HepG2 (cell line): ENCODE results near the gene ZSWIM6. TPM values are rescaled to one million over a fixed set of nuclear protein-coding genes. Genes with fewer than 3 reads are reported as not detected.

Experiments used
- ATAC-seq: fragments of 200-7000 bp; cut with Tn5 transposase; 3 replicates; pipeline ENCODE4 v1.9.1; 2020; ENCODE audit warnings: mild to moderate bottlenecking, moderate library complexity
- BruUV-seq: library from RNA; stranded (reverse); fragments of 400-500 nt; replicated peaks from 2 replicates; lab custom pipeline; 2021; lab: Mats Ljungman, UMichigan
- CTCF ChIA-PET: fragments of 300-600 bp; formaldehyde crosslinking; extraction: SDS; loops from one replicate; lab custom pipeline; 2021; ENCODE audit warnings: low total read pairs, inconsistent platforms, low intra/inter-chr PET ratio; lab: Yijun Ruan, JAX
- POLR2A ChIA-PET: fragments of 350-600 bp; sonication (Branson Sonifier 250); formaldehyde crosslinking; loops from one replicate; lab custom pipeline; 2020; ENCODE audit warnings: antibody characterized with exemption, inconsistent platforms; lab: Yijun Ruan, JAX
- DNase-seq: peaks from one replicate; pipeline ENCODE4 v3.0.0-alpha.2; 2015; ENCODE audit warnings: low spot score
- FAIRE-seq: peaks from 3 replicates; lab custom pipeline; 2011; peaks lifted over from hg19 to GRCh38; lab: Jason Lieb, UNC
- H2AFZ ChIP-seq: one replicate; pipeline ENCODE4 v1.6.1; 2011; ENCODE audit warnings: low read length, inconsistent platforms
- H3K27ac ChIP-seq: fragments of 300-600 bp; 3 replicates; pipeline ENCODE4 v1.8.0; 2011; ENCODE audit warnings: mixed run types, mild to moderate bottlenecking, mixed read lengths, low read length, inconsistent platforms; ENCODE audit not compliant: insufficient read depth; ENCODE audit errors: extremely low read length
- H3K27me3 ChIP-seq, 2 experiments: fragments of 200-600 bp in 1 of 2; 2 replicates in 1 of 2; 3 replicates in 1 of 2; pipeline versions ENCODE4 v1.6.0 to v1.8.0; 2011; ENCODE audit warnings: low read length in 2 of 2, mild to moderate bottlenecking in 2 of 2, moderate library complexity in 2 of 2, inconsistent platforms in 1 of 2; ENCODE audit not compliant: insufficient read depth in 2 of 2, control insufficient read depth in 1 of 2
- H3K36me3 ChIP-seq, 2 experiments: fragments of 200-600 bp in 1 of 2; replicated peaks in 1 of 2; 2 replicates in 1 of 2; 3 replicates in 1 of 2; pipeline versions ENCODE4 v1.5.1 to v1.8.0; 2011; ENCODE audit warnings: low read length in 2 of 2, inconsistent platforms in 1 of 2; ENCODE audit not compliant: insufficient read depth in 2 of 2, control insufficient read depth in 1 of 2
- H3K4me1 ChIP-seq: 2 replicates; pipeline ENCODE4 v1.5.1; 2012; ENCODE audit warnings: low read length, inconsistent platforms; ENCODE audit not compliant: insufficient read depth
- H3K4me2 ChIP-seq: 2 replicates; pipeline ENCODE4 v1.6.0; 2011; ENCODE audit warnings: low read depth, low read length, inconsistent platforms
- H3K4me3 ChIP-seq, 3 experiments: fragments of 200-600 bp in 1 of 3; sonication (generic), shearing (Covaris generic) in 1 of 3; replicated peaks in 1 of 3; 2 replicates each; pipeline ENCODE4 v1.5.1; 2011 to 2016; ENCODE audit warnings: low read length in 3 of 3, inconsistent platforms in 2 of 3, low read depth in 2 of 3, mild to moderate bottlenecking in 2 of 3, control low read depth in 1 of 3, mixed read lengths in 1 of 3; ENCODE audit not compliant: insufficient read depth in 1 of 3
- H3K79me2 ChIP-seq: one replicate; pipeline ENCODE4 v1.6.1; 2011; ENCODE audit warnings: low read length, inconsistent platforms; ENCODE audit not compliant: insufficient read depth
- H3K9ac ChIP-seq: 2 replicates; pipeline ENCODE4 v1.6.0; 2011; ENCODE audit warnings: mild to moderate bottlenecking, low read depth, low read length, inconsistent platforms; ENCODE audit not compliant: insufficient read depth
- H3K9me3 ChIP-seq: 2 replicates; pipeline ENCODE4 v1.5.1; 2012; ENCODE audit warnings: mild to moderate bottlenecking, low read length
- H4K20me1 ChIP-seq: 2 replicates; pipeline ENCODE4 v1.6.0; 2011; ENCODE audit warnings: inconsistent platforms, mild to moderate bottlenecking, low read length, moderate library complexity; ENCODE audit not compliant: insufficient read depth
- MED8 ChIP-seq: sonication (generic); formaldehyde crosslinking; IDR thresholded peaks from 2 replicates; pipeline ENCODE4 v1.8.1; 2023; ENCODE audit warnings: mild to moderate bottlenecking, missing genetic modification reagents; ENCODE audit not compliant: insufficient replicate concordance
- MLLT10 ChIP-seq: sonication (generic); formaldehyde crosslinking; IDR thresholded peaks from 2 replicates; pipeline ENCODE4 v1.4.0; 2020; ENCODE audit warnings: missing genetic modification reagents
- ZNF251 ChIP-seq: sonication (generic); formaldehyde crosslinking; IDR thresholded peaks from 2 replicates; pipeline ENCODE4 v1.9.0; 2021; ENCODE audit warnings: mild to moderate bottlenecking, missing genetic modification reagents
- ZNF547 ChIP-seq: sonication (generic); formaldehyde crosslinking; IDR thresholded peaks from 2 replicates; pipeline ENCODE4 v1.5.1; 2020; ENCODE audit warnings: mild to moderate bottlenecking, missing genetic modification reagents
- WGBS: methylation state at CpG from one replicate; pipeline ENCODE4 v1.1.6; 2017; ENCODE audit warnings: low lambda C conversion rate; 5-methylcytosine and 5-hydroxymethylcytosine counted together
- in situ Hi-C: cut with HindIII; loops from 2 replicates; pipeline ENCODE4 v1.10.0; 2017; ENCODE audit warnings: low pct_unique_long_range_greater_than_20kb; ENCODE audit not compliant: extremely low pct_ligation_motif_present
- intact Hi-C: fragments of 100-400 bp; cut with micrococcal nuclease; formaldehyde crosslinking; loops from one replicate; pipeline ENCODE4 v1.10.0; 2022; ENCODE audit not compliant: unreplicated experiment
- polyA plus RNA-seq, 8 experiments: library from polyadenylated mRNA; depleted of rRNA in 3 of 8; stranded (reverse) in 7 of 8; unstranded in 1 of 8; fragments of >200 nt; fragmentation: Illumina TruSeq in 4 of 8; extraction: Trizol in 4 of 8; gene quantifications; 2 replicates each; pipeline versions ENCODE4 v1.2.1 to v1.2.3, GENCODE V29; 2011 to 2016; ENCODE audit warnings: low read depth in 4 of 8, missing spikeins in 1 of 8, mixed read lengths in 1 of 8; ENCODE audit not compliant: insufficient read depth in 1 of 8
- total RNA-seq, 5 experiments: library from RNA; depleted of rRNA; stranded (reverse); fragments of >200 nt; fragmentation: Illumina TruSeq; extraction: Trizol; gene quantifications; 2 replicates each; pipeline ENCODE4 v1.2.3, GENCODE V29; 2016; ENCODE audit warnings: low read depth in 1 of 5
- TF ChIP-seq, protein P1 (sequence below): sonication (generic); formaldehyde crosslinking; IDR thresholded peaks from 2 replicates; pipeline ENCODE4 v1.4.0; 2020; ENCODE audit warnings: missing genetic modification reagents
- TF ChIP-seq, protein P2 (sequence below), 2 experiments: fragments of 450-650 bp in 1 of 2; sonication (generic) in 1 of 2; formaldehyde crosslinking in 1 of 2; IDR thresholded peaks; 2 replicates each; pipeline versions ENCODE4 v1.6.1 to v1.8.0; 2016 to 2022; ENCODE audit warnings: antibody characterized with exemption in 1 of 2, mild to moderate bottlenecking in 1 of 2, missing genetic modification reagents in 1 of 2
- TF ChIP-seq, protein P3 (sequence below): sonication (generic); formaldehyde crosslinking; IDR thresholded peaks from 2 replicates; pipeline ENCODE4 v1.5.0; 2020; ENCODE audit warnings: mild to moderate bottlenecking, missing genetic modification reagents

The ZSWIM6 gene
- total and polyA plus RNA-seq, 2 of the 13 experiments (the other 11 are each of a cell fraction or from before 2014, with no cell fraction given) = 0.82 to 1.9 TPM

DNA sequence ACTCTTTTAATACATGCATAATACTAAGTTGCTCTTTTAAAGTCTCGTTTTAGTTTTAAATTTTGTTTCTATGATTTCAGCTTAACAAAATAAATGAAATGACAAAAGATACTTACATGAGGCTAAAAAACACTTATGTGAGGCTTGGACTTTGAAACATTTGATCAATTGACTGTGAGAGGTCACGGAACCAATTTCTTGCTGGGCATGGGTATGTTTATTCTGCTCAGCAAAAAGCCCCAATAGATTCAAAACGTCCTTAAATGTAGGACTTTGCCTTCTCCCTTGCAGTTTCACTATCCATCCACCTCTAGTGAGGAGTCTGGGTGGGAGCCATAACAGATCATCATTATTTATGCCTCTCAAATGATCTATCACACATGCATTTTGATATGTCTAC is 191.9 kb downstream of the ZSWIM6 start:
- H3K27me3 ChIP-seq = no peaks in the 10 kb centered on the region
- H3K36me3 ChIP-seq = no peaks in the 10 kb centered on the region
- intact Hi-C loops = no loop called here
- H3K4me1 ChIP-seq = no peaks in the 10 kb centered on the region
- DNase-seq = no peak
- POLR2A ChIA-PET = no interaction called here
- no peak overlapping the region for H2AFZ ChIP-seq
- H3K9ac ChIP-seq = no peak overlapping the region
- no peak for FAIRE-seq
- ATAC-seq = no peak
- TF ChIP-seq MLLT10 (CRISPR knock-in tag) (no peak), MED8 (no peak), ZNF547 (CRISPR knock-in tag) (no peak), ZNF251 (CRISPR knock-in tag) (no peak)
- TF ChIP-seq, protein P1, sequence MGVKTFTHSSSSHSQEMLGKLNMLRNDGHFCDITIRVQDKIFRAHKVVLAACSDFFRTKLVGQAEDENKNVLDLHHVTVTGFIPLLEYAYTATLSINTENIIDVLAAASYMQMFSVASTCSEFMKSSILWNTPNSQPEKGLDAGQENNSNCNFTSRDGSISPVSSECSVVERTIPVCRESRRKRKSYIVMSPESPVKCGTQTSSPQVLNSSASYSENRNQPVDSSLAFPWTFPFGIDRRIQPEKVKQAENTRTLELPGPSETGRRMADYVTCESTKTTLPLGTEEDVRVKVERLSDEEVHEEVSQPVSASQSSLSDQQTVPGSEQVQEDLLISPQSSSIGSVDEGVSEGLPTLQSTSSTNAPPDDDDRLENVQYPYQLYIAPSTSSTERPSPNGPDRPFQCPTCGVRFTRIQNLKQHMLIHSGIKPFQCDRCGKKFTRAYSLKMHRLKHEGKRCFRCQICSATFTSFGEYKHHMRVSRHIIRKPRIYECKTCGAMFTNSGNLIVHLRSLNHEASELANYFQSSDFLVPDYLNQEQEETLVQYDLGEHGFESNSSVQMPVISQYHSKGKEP = no peak
- TF ChIP-seq, protein P2, sequence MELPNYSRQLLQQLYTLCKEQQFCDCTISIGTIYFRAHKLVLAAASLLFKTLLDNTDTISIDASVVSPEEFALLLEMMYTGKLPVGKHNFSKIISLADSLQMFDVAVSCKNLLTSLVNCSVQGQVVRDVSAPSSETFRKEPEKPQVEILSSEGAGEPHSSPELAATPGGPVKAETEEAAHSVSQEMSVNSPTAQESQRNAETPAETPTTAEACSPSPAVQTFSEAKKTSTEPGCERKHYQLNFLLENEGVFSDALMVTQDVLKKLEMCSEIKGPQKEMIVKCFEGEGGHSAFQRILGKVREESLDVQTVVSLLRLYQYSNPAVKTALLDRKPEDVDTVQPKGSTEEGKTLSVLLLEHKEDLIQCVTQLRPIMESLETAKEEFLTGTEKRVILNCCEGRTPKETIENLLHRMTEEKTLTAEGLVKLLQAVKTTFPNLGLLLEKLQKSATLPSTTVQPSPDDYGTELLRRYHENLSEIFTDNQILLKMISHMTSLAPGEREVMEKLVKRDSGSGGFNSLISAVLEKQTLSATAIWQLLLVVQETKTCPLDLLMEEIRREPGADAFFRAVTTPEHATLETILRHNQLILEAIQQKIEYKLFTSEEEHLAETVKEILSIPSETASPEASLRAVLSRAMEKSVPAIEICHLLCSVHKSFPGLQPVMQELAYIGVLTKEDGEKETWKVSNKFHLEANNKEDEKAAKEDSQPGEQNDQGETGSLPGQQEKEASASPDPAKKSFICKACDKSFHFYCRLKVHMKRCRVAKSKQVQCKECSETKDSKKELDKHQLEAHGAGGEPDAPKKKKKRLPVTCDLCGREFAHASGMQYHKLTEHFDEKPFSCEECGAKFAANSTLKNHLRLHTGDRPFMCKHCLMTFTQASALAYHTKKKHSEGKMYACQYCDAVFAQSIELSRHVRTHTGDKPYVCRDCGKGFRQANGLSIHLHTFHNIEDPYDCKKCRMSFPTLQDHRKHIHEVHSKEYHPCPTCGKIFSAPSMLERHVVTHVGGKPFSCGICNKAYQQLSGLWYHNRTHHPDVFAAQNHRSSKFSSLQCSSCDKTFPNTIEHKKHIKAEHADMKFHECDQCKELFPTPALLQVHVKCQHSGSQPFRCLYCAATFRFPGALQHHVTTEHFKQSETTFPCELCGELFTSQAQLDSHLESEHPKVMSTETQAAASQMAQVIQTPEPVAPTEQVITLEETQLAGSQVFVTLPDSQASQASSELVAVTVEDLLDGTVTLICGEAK (IDR thresholded peaks at IDR 0.05) = no peak
- TF ChIP-seq, protein P2 (CRISPR knock-in tag; IDR thresholded peaks at IDR 0.05) = no peak
- TF ChIP-seq, protein P3, sequence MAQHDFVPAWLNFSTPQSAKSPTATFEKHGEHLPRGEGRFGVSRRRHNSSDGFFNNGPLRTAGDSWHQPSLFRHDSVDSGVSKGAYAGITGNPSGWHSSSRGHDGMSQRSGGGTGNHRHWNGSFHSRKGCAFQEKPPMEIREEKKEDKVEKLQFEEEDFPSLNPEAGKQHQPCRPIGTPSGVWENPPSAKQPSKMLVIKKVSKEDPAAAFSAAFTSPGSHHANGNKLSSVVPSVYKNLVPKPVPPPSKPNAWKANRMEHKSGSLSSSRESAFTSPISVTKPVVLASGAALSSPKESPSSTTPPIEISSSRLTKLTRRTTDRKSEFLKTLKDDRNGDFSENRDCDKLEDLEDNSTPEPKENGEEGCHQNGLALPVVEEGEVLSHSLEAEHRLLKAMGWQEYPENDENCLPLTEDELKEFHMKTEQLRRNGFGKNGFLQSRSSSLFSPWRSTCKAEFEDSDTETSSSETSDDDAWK (CRISPR knock-in tag) = no peak
- no peaks in the 10 kb centered on the region for H4K20me1 ChIP-seq
- no peaks in the 10 kb centered on the region for H3K79me2 ChIP-seq
- CTCF ChIA-PET = no interaction called here
- WGBS = 32% methylated on average over 3 of the region's 3 CpGs
- BruUV-seq = no TSS peak
- no peak overlapping the region for H3K4me3 ChIP-seq
- no peak overlapping the region for H3K4me2 ChIP-seq
- H3K9me3 ChIP-seq = no peaks in the 10 kb centered on the region
- in situ Hi-C loops = no loop called here
- no peak overlapping the region for H3K27ac ChIP-seq
